Gastroesophageal sphincter (tissue), 4 donors: ENCODE results near the gene PPP4R3B. TPM values are rescaled to one million over a fixed set of nuclear protein-coding genes. Genes with fewer than 3 reads are reported as not detected.

Experiments
- ATAC-seq: fragments of 150-250 bp; one replicate; pipeline ENCODE4 v1.9.1; 2016; ENCODE audit warnings: mild to moderate bottlenecking, moderate library complexity
- H3K27ac ChIP-seq, 4 donors: fragments of 200-600 bp; sonication (generic) in 3 of 4; 1 replicate in 3 of 4; 2 replicates in 1 of 4; pipeline ENCODE4 v1.5.1; 2016 to 2019
- H3K27me3 ChIP-seq: fragments of 200-600 bp; sonication (generic); one replicate; pipeline ENCODE4 v1.5.1; 2019
- H3K36me3 ChIP-seq, 2 donors: fragments of 200-600 bp; sonication (generic); one replicate each; pipeline ENCODE4 v1.5.1; 2019; ENCODE audit warnings: control low read depth in 1 of 2
- H3K4me1 ChIP-seq, 3 donors: fragments of 200-600 bp; sonication (generic); 1 replicate in 2 of 3; 2 replicates in 1 of 3; pipeline ENCODE4 v1.5.1; 2016 to 2019; ENCODE audit warnings: control low read depth in 2 of 3
- H3K4me3 ChIP-seq, 2 donors: fragments of 200-600 bp; sonication (generic); one replicate each; pipeline ENCODE4 v1.5.1; 2019; ENCODE audit warnings: mild to moderate bottlenecking in 1 of 2, moderate library complexity in 1 of 2
- H3K9me3 ChIP-seq, 3 donors: fragments of 200-600 bp; sonication (generic); one replicate each; pipeline ENCODE4 v1.5.1; 2017 to 2019; ENCODE audit warnings: control low read depth in 2 of 3
- EP300 ChIP-seq: sonication (generic); formaldehyde crosslinking; IDR thresholded peaks from one replicate; pipeline ENCODE4 v1.6.1; 2017; ENCODE audit warnings: antibody characterized with exemption, mild to moderate bottlenecking
- POLR2A ChIP-seq, 2 donors: fragments of 450-650 bp; IDR thresholded peaks; one replicate each; pipeline ENCODE4 v1.6.1; 2017; ENCODE audit warnings: antibody characterized with exemption in 2 of 2, mild to moderate bottlenecking in 2 of 2, moderate library complexity in 1 of 2
- POLR2AphosphoS5 ChIP-seq: sonication (generic); formaldehyde crosslinking; IDR thresholded peaks from one replicate; pipeline ENCODE4 v1.6.1; 2017; ENCODE audit warnings: antibody characterized with exemption
- WGBS, 2 donors: methylation state at CpG; one replicate each; pipeline ENCODE4 v1.1.5; 2018; ENCODE audit warnings: low coverage in 1 of 2; 5-methylcytosine and 5-hydroxymethylcytosine counted together
- total RNA-seq, 4 donors: library from RNA; depleted of rRNA; stranded (reverse); fragments of >200 nt; gene quantifications; one replicate each; pipeline ENCODE4 v1.1.0, GENCODE V29; 2016
- TF ChIP-seq, protein P1 (sequence below), 4 experiments: fragments of 200-600 bp in 2 of 4; fragments of 450-650 bp in 2 of 4; sonication (generic) in 1 of 4; IDR thresholded peaks; one replicate each; pipeline ENCODE4 v1.5.1; 2017 to 2019; ENCODE audit warnings: antibody characterized with exemption in 4 of 4, mild to moderate bottlenecking in 2 of 4, moderate library complexity in 2 of 4

PPP4R3B gene
- total RNA-seq, 4 donors from 2014 or later = 89.7 to 114 (median 97.6) TPM

GRCh38 chr2:55609193-55609794, 8.1 kb downstream of the PPP4R3B start:
- 50 to 63% methylated on average over 3 to 7 of the region's 8 CpGs for WGBS, 2 donors
- no peak for ATAC-seq
- no peak for TF ChIP-seq POLR2AphosphoS5
- TF ChIP-seq, protein P1, sequence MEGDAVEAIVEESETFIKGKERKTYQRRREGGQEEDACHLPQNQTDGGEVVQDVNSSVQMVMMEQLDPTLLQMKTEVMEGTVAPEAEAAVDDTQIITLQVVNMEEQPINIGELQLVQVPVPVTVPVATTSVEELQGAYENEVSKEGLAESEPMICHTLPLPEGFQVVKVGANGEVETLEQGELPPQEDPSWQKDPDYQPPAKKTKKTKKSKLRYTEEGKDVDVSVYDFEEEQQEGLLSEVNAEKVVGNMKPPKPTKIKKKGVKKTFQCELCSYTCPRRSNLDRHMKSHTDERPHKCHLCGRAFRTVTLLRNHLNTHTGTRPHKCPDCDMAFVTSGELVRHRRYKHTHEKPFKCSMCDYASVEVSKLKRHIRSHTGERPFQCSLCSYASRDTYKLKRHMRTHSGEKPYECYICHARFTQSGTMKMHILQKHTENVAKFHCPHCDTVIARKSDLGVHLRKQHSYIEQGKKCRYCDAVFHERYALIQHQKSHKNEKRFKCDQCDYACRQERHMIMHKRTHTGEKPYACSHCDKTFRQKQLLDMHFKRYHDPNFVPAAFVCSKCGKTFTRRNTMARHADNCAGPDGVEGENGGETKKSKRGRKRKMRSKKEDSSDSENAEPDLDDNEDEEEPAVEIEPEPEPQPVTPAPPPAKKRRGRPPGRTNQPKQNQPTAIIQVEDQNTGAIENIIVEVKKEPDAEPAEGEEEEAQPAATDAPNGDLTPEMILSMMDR (IDR thresholded peaks at IDR 0.05) = no peak
- no peak for TF ChIP-seq POLR2A (IDR thresholded peaks at IDR 0.05)
- TF ChIP-seq EP300 = no peak
- Histone ChIP-seq H3K4me3 (no peak overlapping the region), H3K36me3 (peaks cover 0 to 37% of the 10 kb centered on the region in 2 donors), H3K27me3 (no peaks in the 10 kb centered on the region), H3K9me3 (no peaks in the 10 kb centered on the region), H3K27ac (no peak overlapping the region), H3K4me1 (peaks cover 0 to 68% (median 2%) of the 10 kb centered on the region in 3 donors)

GRCh38 chr2:55607717-55608116, 9.7 kb downstream of the PPP4R3B start:
- TF ChIP-seq POLR2AphosphoS5 (no peak), EP300 (no peak), POLR2A (IDR thresholded peaks at IDR 0.05) (no peak)
- TF ChIP-seq, protein P1 (IDR thresholded peaks at IDR 0.05) = no peak
- WGBS, 2 donors = 93 to 94% methylated on average over 3 of the region's 3 CpGs
- no peaks in the 10 kb centered on the region for H3K9me3 ChIP-seq
- peaks cover 0 to 24% of the 10 kb centered on the region in 2 donors for H3K36me3 ChIP-seq
- H3K4me3 ChIP-seq = no peak overlapping the region
- H3K27me3 ChIP-seq = no peaks in the 10 kb centered on the region
- no peak overlapping the region for H3K27ac ChIP-seq
- peaks cover 0 to 72% (median 2%) of the 10 kb centered on the region in 3 donors for H3K4me1 ChIP-seq
- no peak for ATAC-seq

GRCh38 chr2:55604027-55604565, 13.3 kb downstream of the PPP4R3B start:
- TF ChIP-seq POLR2A (IDR thresholded peaks at IDR 0.05) (no peak), POLR2AphosphoS5 (no peak), EP300 (no peak)
- TF ChIP-seq, protein P1 (IDR thresholded peaks at IDR 0.05) = no peak
- WGBS, 2 donors = 69 to 83% methylated on average over 1 of the region's 1 CpG
- ATAC-seq = no peak
- Histone ChIP-seq H3K4me3 (peak overlapping the region in 1 of 2 donors; percentile 14), H3K27me3 (no peaks in the 10 kb centered on the region), H3K9me3 (no peaks in the 10 kb centered on the region), H3K27ac (peak overlapping the region; percentile 50 to 67 (median 59)), H3K4me1 (peaks cover 2 to 67% (median 3%) of the 10 kb centered on the region in 3 donors), H3K36me3 (peaks cover 0 to 12% of the 10 kb centered on the region in 2 donors)

DNA sequence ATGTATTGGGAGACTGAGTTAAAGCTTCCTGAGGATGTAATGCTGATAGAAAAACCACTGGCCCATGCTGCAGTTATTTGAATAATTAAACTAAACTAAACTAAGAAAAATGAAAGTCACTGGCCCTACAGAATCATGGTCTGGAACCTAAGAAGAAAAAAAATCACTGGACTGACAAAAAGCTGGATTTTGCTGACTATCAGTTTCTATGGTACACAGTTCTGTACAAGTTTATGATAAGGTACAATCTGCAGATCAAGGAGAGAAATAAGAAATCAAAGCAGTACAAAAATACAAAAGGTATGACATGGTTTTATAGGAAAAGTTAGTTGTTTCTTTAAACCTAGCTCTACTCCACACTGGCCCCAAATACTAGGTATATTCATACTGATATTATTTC, 15.6 kb downstream of the PPP4R3B start:
- peaks cover 0 to 35% of the 10 kb centered on the region in 2 donors for H3K36me3 ChIP-seq
- ATAC-seq = no peak
- H3K9me3 ChIP-seq = no peaks in the 10 kb centered on the region
- TF ChIP-seq, protein P1 (IDR thresholded peaks at IDR 0.05) = no peak
- no peak for TF ChIP-seq EP300
- no peaks in the 10 kb centered on the region for H3K27me3 ChIP-seq
- H3K4me1 ChIP-seq = peaks cover 2 to 45% (median 3%) of the 10 kb centered on the region in 3 donors
- H3K27ac ChIP-seq = peak overlapping the region in 1 of 4 donors; percentile 62
- no peak overlapping the region for H3K4me3 ChIP-seq
